Loucy (cell line): ENCODE results near the gene FITM1.

Experiments used
- EZH2phosphoT487 ChIP-seq: fragments of 200-600 bp; IDR thresholded peaks from 2 replicates; pipeline ENCODE4 v1.6.1; 2018; ENCODE audit warnings: antibody characterized with exemption, mild to moderate bottlenecking, moderate library complexity, borderline replicate concordance
- TF ChIP-seq, protein P1 (sequence below): fragments of 200-600 bp; sonication (generic); conservative IDR thresholded peaks from 2 replicates; pipeline ENCODE4 v1.5.1; 2014; ENCODE audit warnings: mild to moderate bottlenecking, antibody characterized with exemption, low read length

DNA sequence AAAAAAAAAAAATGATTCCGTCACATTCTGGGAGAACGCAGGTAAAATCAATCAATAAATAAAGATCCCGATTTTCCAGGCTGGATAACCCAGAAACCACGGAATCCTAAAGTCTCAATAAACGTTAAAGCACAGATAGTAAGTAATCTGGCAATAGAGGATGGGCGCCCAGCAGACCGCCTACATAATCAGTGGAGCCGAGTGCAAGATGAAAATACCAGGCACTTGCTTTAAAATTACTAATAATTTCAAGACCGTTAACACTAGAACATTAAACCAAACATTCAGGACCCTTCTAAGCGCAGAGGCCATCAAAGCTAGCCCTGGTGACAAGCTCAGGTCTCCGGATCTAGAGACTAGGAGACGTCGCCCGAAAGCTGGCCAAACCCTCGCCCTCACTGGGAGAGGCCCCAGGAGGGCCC lies 17.1 kb upstream of the FITM1 start:
- TF ChIP-seq, protein P1, sequence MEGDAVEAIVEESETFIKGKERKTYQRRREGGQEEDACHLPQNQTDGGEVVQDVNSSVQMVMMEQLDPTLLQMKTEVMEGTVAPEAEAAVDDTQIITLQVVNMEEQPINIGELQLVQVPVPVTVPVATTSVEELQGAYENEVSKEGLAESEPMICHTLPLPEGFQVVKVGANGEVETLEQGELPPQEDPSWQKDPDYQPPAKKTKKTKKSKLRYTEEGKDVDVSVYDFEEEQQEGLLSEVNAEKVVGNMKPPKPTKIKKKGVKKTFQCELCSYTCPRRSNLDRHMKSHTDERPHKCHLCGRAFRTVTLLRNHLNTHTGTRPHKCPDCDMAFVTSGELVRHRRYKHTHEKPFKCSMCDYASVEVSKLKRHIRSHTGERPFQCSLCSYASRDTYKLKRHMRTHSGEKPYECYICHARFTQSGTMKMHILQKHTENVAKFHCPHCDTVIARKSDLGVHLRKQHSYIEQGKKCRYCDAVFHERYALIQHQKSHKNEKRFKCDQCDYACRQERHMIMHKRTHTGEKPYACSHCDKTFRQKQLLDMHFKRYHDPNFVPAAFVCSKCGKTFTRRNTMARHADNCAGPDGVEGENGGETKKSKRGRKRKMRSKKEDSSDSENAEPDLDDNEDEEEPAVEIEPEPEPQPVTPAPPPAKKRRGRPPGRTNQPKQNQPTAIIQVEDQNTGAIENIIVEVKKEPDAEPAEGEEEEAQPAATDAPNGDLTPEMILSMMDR = no peak
- no peak for TF ChIP-seq EZH2phosphoT487
